IMR-90 (cell line): ENCODE data around the gene ABCA3. TPM values are rescaled to one million over a fixed set of nuclear protein-coding genes. Genes with fewer than 3 reads are reported as not detected.

Experiments
- ATAC-seq: fragments of 200-7000 bp; cut with Tn5 transposase; 2 replicates; pipeline ENCODE4 v1.9.1; 2020; ENCODE audit warnings: low read depth, mild to moderate bottlenecking, moderate library complexity
- BruUV-seq: library from RNA; stranded (reverse); fragments of 400-500 nt; replicated peaks from 2 replicates; lab custom pipeline; 2021; lab: Mats Ljungman, UMichigan
- CTCF ChIA-PET: fragments of 300-600 bp; formaldehyde crosslinking; extraction: SDS; loops from one replicate; lab custom pipeline; 2021; ENCODE audit warnings: antibody characterized with exemption; lab: Yijun Ruan, JAX
- POLR2A ChIA-PET: fragments of 300-600 bp; sonication (Branson Sonifier 250); formaldehyde crosslinking; loops from one replicate; lab custom pipeline; 2022; ENCODE audit warnings: antibody characterized with exemption; ENCODE audit not compliant: unreplicated experiment; lab: Charles Lee
- DNase-seq: peaks from one replicate; pipeline ENCODE4 v3.0.0; 2013
- H2AFZ ChIP-seq: replicated peaks from 2 replicates; pipeline ENCODE3; 2013; ENCODE audit warnings: low read length, mild to moderate bottlenecking; ENCODE audit not compliant: poor library complexity
- H2AK5ac ChIP-seq: 2 replicates; pipeline ENCODE4 v1.6.1; 2013; ENCODE audit warnings: low read depth, low read length, inconsistent platforms
- H2AK9ac ChIP-seq: replicated peaks from 2 replicates; pipeline ENCODE3; 2013; ENCODE audit warnings: mild to moderate bottlenecking, low read depth, low read length, moderate library complexity; ENCODE audit not compliant: poor library complexity
- H2BK120ac ChIP-seq: 2 replicates; pipeline ENCODE4 v1.6.1; 2013; ENCODE audit warnings: low read depth, low read length, inconsistent platforms
- H2BK15ac ChIP-seq: 3 replicates; pipeline ENCODE4 v1.6.1; 2013; ENCODE audit warnings: low read depth, low read length, inconsistent platforms
- H2BK20ac ChIP-seq: 2 replicates; pipeline ENCODE4 v1.6.1; 2013; ENCODE audit warnings: low read depth, mild to moderate bottlenecking, inconsistent platforms, low read length, moderate library complexity
- H2BK5ac ChIP-seq: 2 replicates; pipeline ENCODE4 v1.6.1; 2013; ENCODE audit warnings: mild to moderate bottlenecking, low read depth, low read length, inconsistent platforms; ENCODE audit not compliant: poor library complexity, severe bottlenecking
- H3K14ac ChIP-seq: replicated peaks from 2 replicates; pipeline ENCODE4 v1.6.1; 2013; ENCODE audit warnings: low read depth, low read length, inconsistent platforms
- H3K18ac ChIP-seq: 2 replicates; pipeline ENCODE4 v1.6.1; 2013; ENCODE audit warnings: low read depth, low read length, control low read depth
- H3K23ac ChIP-seq: 2 replicates; pipeline ENCODE4 v1.6.1; 2013; ENCODE audit warnings: low read depth, low read length, inconsistent platforms
- H3K27ac ChIP-seq: 2 replicates; pipeline ENCODE4 v1.5.1; 2013; ENCODE audit warnings: mild to moderate bottlenecking, control low read depth, low read length; ENCODE audit not compliant: insufficient read depth
- H3K27me3 ChIP-seq: 2 replicates; pipeline ENCODE4 v1.6.1; 2013; ENCODE audit warnings: low read length; ENCODE audit not compliant: control insufficient read depth, insufficient read depth
- H3K36me3 ChIP-seq: 2 replicates; pipeline ENCODE4 v1.6.1; 2013; ENCODE audit warnings: low read length, mixed read lengths; ENCODE audit not compliant: control insufficient read depth, insufficient read depth
- H3K4ac ChIP-seq: 2 replicates; pipeline ENCODE4 v1.6.1; 2013; ENCODE audit warnings: low read depth, low read length, inconsistent platforms
- H3K4me1 ChIP-seq: 2 replicates; pipeline ENCODE4 v1.6.1; 2013; ENCODE audit warnings: low read length, mixed read lengths; ENCODE audit not compliant: control insufficient read depth, insufficient read depth
- H3K4me2 ChIP-seq: 2 replicates; pipeline ENCODE4 v1.6.1; 2013; ENCODE audit warnings: low read depth, mild to moderate bottlenecking, control low read depth, low read length, moderate library complexity
- H3K4me3 ChIP-seq: 2 replicates; pipeline ENCODE4 v1.5.1; 2013; ENCODE audit warnings: low read depth, mild to moderate bottlenecking, control low read depth, low read length, moderate library complexity; ENCODE audit not compliant: insufficient read depth
- H3K56ac ChIP-seq: 2 replicates; pipeline ENCODE4 v1.6.1; 2013; ENCODE audit warnings: low read length, inconsistent platforms; ENCODE audit not compliant: insufficient read depth; ENCODE audit errors: extremely low read depth
- H3K79me1 ChIP-seq, 2 experiments: 2 replicates each; pipeline ENCODE4 v1.6.1; 2013; ENCODE audit warnings: low read length in 2 of 2, inconsistent platforms in 1 of 2, low read depth in 1 of 2
- H3K9ac ChIP-seq: 2 replicates; pipeline ENCODE4 v1.6.1; 2013; ENCODE audit warnings: low read depth, low read length, control low read depth
- H3K9me1 ChIP-seq: 2 replicates; pipeline ENCODE4 v1.6.1; 2013; ENCODE audit warnings: low read length, inconsistent platforms; ENCODE audit not compliant: insufficient read depth
- H3K9me3 ChIP-seq: 2 replicates; pipeline ENCODE4 v1.6.1; 2013; ENCODE audit warnings: low read length; ENCODE audit not compliant: control insufficient read depth, insufficient read depth
- H4K20me1 ChIP-seq: 2 replicates; pipeline ENCODE4 v1.6.1; 2013; ENCODE audit warnings: low read length, inconsistent platforms; ENCODE audit not compliant: insufficient read depth
- H4K5ac ChIP-seq: 2 replicates; pipeline ENCODE4 v1.6.1; 2013; ENCODE audit warnings: mild to moderate bottlenecking, low read depth, low read length, control low read depth
- H4K8ac ChIP-seq, 2 experiments: 2 replicates each; pipeline ENCODE4 v1.6.1; 2013; ENCODE audit warnings: low read depth in 2 of 2, low read length in 2 of 2, control low read depth in 1 of 2, inconsistent platforms in 1 of 2
- H4K91ac ChIP-seq: 2 replicates; pipeline ENCODE4 v1.6.1; 2013; ENCODE audit warnings: low read depth, low read length, inconsistent platforms; ENCODE audit not compliant: insufficient read depth
- BHLHE40 ChIP-seq: fragments of 150-350 bp; IDR thresholded peaks from 2 replicates; pipeline ENCODE4 v1.6.1; 2016; ENCODE audit warnings: mild to moderate bottlenecking, low read depth, low read length
- CHD1 ChIP-seq: IDR thresholded peaks from 2 replicates; pipeline ENCODE4 v1.6.1; 2012; ENCODE audit warnings: low read depth, low read length, improper control_type of control experiment
- CTCF ChIP-seq: conservative IDR thresholded peaks from 2 replicates; pipeline ENCODE4 v1.5.1; 2012; ENCODE audit warnings: mild to moderate bottlenecking, low read depth, low read length, improper control_type of control experiment
- FOS ChIP-seq: fragments of 150-350 bp; IDR thresholded peaks from 2 replicates; pipeline ENCODE4 v1.6.1; 2016; ENCODE audit warnings: low read depth, low read length
- MAZ ChIP-seq: IDR thresholded peaks from 2 replicates; pipeline ENCODE4 v1.6.1; 2012; ENCODE audit warnings: low read depth, mild to moderate bottlenecking, low read length, improper control_type of control experiment, moderate library complexity, borderline replicate concordance
- NFE2L2 ChIP-seq: fragments of 150-350 bp; IDR thresholded peaks from 2 replicates; pipeline ENCODE4 v1.6.1; 2016; ENCODE audit warnings: low read depth, mild to moderate bottlenecking, low read length
- POLR2A ChIP-seq: IDR thresholded peaks from 2 replicates; pipeline ENCODE4 v1.6.1; 2012; ENCODE audit warnings: mild to moderate bottlenecking, low read depth, low read length
- RAD21 ChIP-seq: IDR thresholded peaks from 2 replicates; pipeline ENCODE4 v1.6.1; 2012; ENCODE audit warnings: low read length, improper control_type of control experiment
- WGBS, 2 experiments: methylation state at CpG; one replicate each; pipeline versions ENCODE4 v1.1.5 to v1.1.7; 2013; ENCODE audit warnings: missing lambda C conversion rate in 2 of 2; ENCODE audit not compliant: insufficient read length in 1 of 2; ENCODE audit errors: extremely low coverage in 2 of 2; 5-methylcytosine and 5-hydroxymethylcytosine counted together
- dilution Hi-C: fragments of 300-500 bp; cut with HindIII; formaldehyde crosslinking; loops from one replicate; pipeline ENCODE4 v1.14.3; 2018; ENCODE audit warnings: low sequenced_read_pairs; ENCODE audit not compliant: unreplicated experiment
- in situ Hi-C: fragments of 300-500 bp; cut with MboI; formaldehyde crosslinking; loops from 3 replicates; pipeline ENCODE4 v1.14.3; 2019; ENCODE audit warnings: low sequenced_read_pairs, inconsistent platforms, mixed read lengths
- intact Hi-C: fragments of 100-400 bp; cut with micrococcal nuclease; formaldehyde crosslinking; loops from 2 replicates; pipeline ENCODE4 v1.10.0; 2022
- polyA plus RNA-seq, 3 experiments: library from polyadenylated mRNA; depleted of rRNA; stranded (reverse); fragments of >200 nt; gene quantifications; 2 replicates each; pipeline ENCODE4 v1.2.3, GENCODE V29; 2012; ENCODE audit warnings: low replicate concordance in 1 of 3
- total RNA-seq: library from RNA; depleted of rRNA; stranded (reverse); fragments of >200 nt; gene quantifications from 2 replicates; pipeline ENCODE4 v1.2.3, GENCODE V29; 2012

ABCA3 gene
- total and polyA plus RNA-seq, 2 of the 4 experiments (the other 2 are of a cell fraction): 0.18 to 0.22 TPM

DNA sequence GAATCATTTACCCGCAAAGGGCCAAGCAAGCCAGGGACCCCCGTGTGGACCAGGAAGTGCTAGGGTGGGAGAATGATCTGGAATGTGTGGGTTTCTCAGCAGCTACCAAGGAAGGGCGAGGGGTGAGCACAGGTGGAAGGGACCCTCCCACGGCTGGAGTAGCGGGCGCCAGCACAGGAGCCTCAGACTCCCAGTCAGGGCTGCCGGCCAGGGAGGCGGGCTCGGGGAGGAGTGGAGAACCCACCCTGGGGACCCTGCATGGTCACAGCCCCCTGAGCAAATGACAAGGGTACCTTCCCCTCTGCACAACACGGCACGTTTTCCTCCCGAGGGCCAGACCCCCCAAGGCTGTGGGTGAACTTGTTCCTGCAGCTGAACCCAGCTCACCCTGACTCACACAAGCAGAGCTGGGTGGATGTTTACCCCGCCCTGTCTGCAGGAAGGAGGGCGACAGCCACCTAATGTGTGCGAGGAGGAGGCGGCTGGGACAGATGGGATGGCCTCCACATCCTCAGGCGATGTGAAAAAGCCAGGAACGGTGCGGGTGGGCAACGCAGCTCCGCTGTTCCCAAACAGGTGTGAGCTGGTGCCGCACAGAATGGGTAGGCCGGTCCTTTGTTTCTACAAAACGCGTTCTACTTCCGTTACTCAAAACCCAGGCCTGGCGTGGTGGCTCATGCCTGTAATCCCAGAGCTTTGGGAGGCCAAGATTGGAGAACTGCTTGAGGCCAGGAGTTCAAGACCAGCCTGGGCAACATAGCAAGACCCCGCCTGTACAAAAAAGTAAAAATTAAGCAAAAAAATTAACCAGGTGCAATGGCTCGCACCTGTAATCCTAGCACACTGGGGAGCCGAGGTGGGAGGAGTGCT is 95.4 kb downstream of the ABCA3 start (continued):
- no peak for TF ChIP-seq MAZ

- Histone ChIP-seq H3K14ac (no peak overlapping the region), H3K4ac (no peak overlapping the region), H2AFZ (no peak overlapping the region), H2AK5ac (no peak overlapping the region), H2BK5ac (no peak overlapping the region), H4K5ac (no peak overlapping the region), H2BK15ac (no peak overlapping the region), H3K23ac (no peak overlapping the region), H3K9ac (no peak overlapping the region), H3K4me1 (no peaks in the 10 kb centered on the region), H4K20me1 (no peaks in the 10 kb centered on the region; the same call in none of the 2 replicates), H3K36me3 (peaks cover 51% of the 10 kb centered on the region), H3K18ac (no peak overlapping the region), H3K79me1 (peaks cover 14 to 31% of the 10 kb centered on the region in 2 experiments), H3K4me2 (no peak overlapping the region), H3K9me1 (0 out of 2 replicates have a peak, but pooled peaks cover 2% of the 10 kb centered on the region), H4K8ac (no peak overlapping the region), H3K27ac (no peak overlapping the region), H2BK120ac (no peak overlapping the region), H4K91ac (no peak overlapping the region), H3K9me3 (no peaks in the 10 kb centered on the region), H2AK9ac (peak overlapping the region; percentile 42), H3K56ac (no peak overlapping the region), H3K27me3 (no peaks in the 10 kb centered on the region), H3K4me3 (no peak overlapping the region), H2BK20ac (no peak overlapping the region)
- TF ChIP-seq BHLHE40 (no peak), FOS (no peak), RAD21 (no peak), CTCF (no peak), POLR2A (no peak), MAZ (no peak), NFE2L2 (no peak), CHD1 (no peak)
- ChIA-PET CTCF (interaction anchor here (0.5 kb wide), 1 partner anchor 406 kb away, joined by 7 read pairs; no protein-coding TSS in a partner anchor), POLR2A (no interaction called here)
- in situ Hi-C loops: no loop called here
- dilution Hi-C loops: no loop called here
- no TSS peak for BruUV-seq
- intact Hi-C loops: no loop called here
- no peak for ATAC-seq
- WGBS, 2 experiments: 88% methylated on average over 5 of the region's 17 CpGs; no CpG with 5 or more reads in 1 of the 2 experiments
- no peak for DNase-seq
Measured at GRCh38 chr16:2244301-2244700, 96.2 kb downstream of the ABCA3 start.
